Measurements from ENCODE around the gene LDLRAD2. TPM values are rescaled to one million over a fixed set of nuclear protein-coding genes. Genes with fewer than 3 reads are reported as not detected.

LDLRAD2 gene
- total and polyA plus RNA-seq, 9 of the 15 experiments (the other 6 are each of a cell fraction or from before 2014, with no cell fraction given) = 0.45 to 0.48 TPM; not detected in 7

DNA sequence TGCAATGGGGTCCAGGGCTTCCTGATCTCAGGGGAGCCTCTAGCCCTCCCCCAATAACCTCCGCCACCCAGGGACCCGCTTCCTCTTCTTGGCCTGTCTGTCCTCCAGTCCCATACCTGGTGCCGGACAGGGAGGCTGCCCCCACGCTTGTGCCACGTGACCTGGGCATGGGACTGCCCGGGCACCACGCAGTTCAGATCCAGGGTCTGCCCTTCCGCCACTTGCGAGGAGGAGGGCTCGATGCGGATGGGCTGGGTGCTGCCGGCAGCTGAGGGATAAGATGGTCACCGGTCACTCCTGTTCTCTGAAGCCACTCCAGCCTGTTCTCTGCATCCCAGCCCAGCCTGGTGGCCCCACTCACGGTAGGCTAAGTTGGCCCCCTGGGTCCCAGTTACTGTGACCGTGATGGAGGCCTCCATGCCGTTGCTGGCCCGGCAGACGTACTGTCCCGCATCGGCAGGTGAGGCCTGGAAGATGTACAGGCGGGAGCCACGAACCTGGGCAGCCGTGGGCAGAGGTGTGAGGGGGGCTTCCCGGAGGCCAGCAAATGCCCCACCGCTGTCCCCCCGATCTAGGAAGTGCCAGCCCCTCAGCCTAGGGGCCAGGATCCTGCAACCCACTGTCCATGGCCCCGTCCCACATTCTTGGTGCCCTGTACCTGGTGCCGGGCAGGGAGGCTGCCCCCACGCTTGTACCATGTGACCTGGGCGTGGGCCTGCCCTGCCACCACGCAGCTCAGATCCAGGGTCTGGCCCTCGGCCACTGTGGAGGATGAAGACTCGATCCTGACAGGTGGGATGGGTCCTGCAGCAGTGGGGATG lies 39.6 kb downstream of the LDLRAD2 start (continued):
- TF ChIP-seq ZNF124 (CRISPR knock-in tag; IDR thresholded peaks at IDR 0.05) (no peak), MNT (conservative IDR thresholded peaks at IDR 0.05) (no peak)
- TF ChIP-seq, protein P1, sequence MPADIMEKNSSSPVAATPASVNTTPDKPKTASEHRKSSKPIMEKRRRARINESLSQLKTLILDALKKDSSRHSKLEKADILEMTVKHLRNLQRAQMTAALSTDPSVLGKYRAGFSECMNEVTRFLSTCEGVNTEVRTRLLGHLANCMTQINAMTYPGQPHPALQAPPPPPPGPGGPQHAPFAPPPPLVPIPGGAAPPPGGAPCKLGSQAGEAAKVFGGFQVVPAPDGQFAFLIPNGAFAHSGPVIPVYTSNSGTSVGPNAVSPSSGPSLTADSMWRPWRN (IDR thresholded peaks at IDR 0.05; ENCODE audit: low read depth) = no peak

DNA sequence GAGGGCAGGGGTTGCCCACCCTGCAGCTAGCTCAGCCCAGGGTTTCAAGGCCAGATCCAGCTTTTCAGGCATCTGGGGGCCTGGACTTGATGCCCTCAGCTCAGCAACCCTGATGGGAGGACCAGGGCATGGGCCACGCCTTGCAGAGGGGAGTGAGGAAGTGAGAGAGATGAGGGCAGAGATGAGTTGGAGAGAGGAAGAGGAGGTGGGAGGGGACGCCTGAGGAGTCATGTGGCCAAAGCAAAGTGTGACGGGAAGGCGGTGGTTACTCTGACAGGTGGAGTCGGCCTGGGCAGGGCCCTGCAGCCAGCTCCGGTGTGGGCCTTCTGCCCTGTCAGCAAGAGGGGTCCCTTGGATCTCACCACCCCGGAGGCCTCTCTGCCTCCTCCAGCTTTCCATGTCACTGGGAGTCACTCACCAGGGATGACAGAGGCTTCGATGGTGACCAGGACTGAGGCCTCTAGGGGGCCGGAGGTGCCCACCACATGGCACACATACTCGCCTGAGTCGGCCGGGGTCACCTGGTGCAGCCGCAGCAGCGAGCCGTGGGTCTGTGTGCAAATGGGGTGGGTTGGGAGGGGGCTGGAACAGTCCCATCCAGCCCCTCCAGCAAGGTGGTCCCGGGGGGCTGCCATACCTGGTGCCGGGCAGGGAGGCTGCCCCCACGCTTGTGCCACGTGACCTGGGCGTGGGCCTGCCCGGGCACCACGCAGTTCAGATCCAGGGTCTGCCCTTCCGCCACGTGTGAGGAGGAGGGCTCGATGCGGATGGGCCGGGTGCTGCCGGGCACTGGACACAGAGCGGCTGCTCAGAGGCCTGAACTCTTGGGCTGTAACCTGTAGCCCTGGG lies 40.4 kb downstream of the LDLRAD2 start:
- Histone ChIP-seq H3K4me2 (ENCODE audit: insufficient read depth, low read length) (no peak overlapping the region), H4K20me1 (replicated peaks; ENCODE audit: control insufficient read depth, insufficient read depth, low read length) (no peaks in the 10 kb centered on the region), H3K4me3 (no peak overlapping the region), H3K27me3 (ENCODE audit: control insufficient read depth in 2 of 2, insufficient read depth in 2 of 2, low read length in 2 of 2) (no peaks in the 10 kb centered on the region), H2AFZ (ENCODE audit: low read depth, low read length) (no peak overlapping the region), H3K79me2 (ENCODE audit: control insufficient read depth, insufficient read depth, low read length) (no peaks in the 10 kb centered on the region), H3K9ac (ENCODE audit: insufficient read depth in 1 of 2, low read depth in 2 of 2, low read length in 2 of 2) (peak overlapping the region in 1 of 2 experiments; percentile 78; a peak in 2 of 4 replicates), H3K27ac (ENCODE audit: extremely low read depth, low read depth, low read length) (no peak overlapping the region), H3K9me1 (ENCODE audit: control insufficient read depth, insufficient read depth, low read length) (peaks cover 11% of the 10 kb centered on the region), H3K9me3 (replicated peaks; ENCODE audit: control insufficient read depth, insufficient read depth, low read depth, low read length) (no peaks in the 10 kb centered on the region), H3K36me3 (ENCODE audit: control insufficient read depth, insufficient read depth, low read length) (peaks cover 92% of the 10 kb centered on the region; the same call in 2 of the 3 replicates), H3K4me1 (replicated peaks in 1 of 2; ENCODE audit: control insufficient read depth in 2 of 2, insufficient read depth in 2 of 2, low read length in 2 of 2) (peaks cover 3 to 43% of the 10 kb centered on the region in 2 experiments; a peak in 3 of 5 replicates)
- ChIA-PET CTCF (ENCODE audit: low intra/inter-chr PET ratio) (no interaction called here), POLR2A (interaction anchor here (0.5 kb wide), 1 partner anchor 12 kb away, joined by 3 read pairs; no protein-coding TSS in a partner anchor)
- whole genome bisulfite sequencing (ENCODE audit: insufficient coverage, low coverage, missing lambda C conversion rate) = 92% methylated on average over 21 of the region's 29 CpGs
- in situ Hi-C loops (cut with MboI) = no loop called here
- intact Hi-C loops (cut with micrococcal nuclease) = no loop called here
- TF ChIP-seq TOE1 (IDR thresholded peaks at IDR 0.05; ENCODE audit: borderline replicate concordance) (no peak), TOE1 (CRISPR knock-in tag; IDR thresholded peaks at IDR 0.05; ENCODE audit: borderline replicate concordance, low read depth) (no peak), POLR2G (IDR thresholded peaks at IDR 0.05; ENCODE audit: low read depth, low read length) (peak; percentile 51), TARDBP (IDR thresholded peaks at IDR 0.05) (no peak), SPI1 (IDR thresholded peaks at IDR 0.05; ENCODE audit: borderline replicate concordance, low read depth, low read length) (peak; percentile 17; the same call in 1 of the 2 replicates), ZFPM2 (CRISPR knock-in tag; IDR thresholded peaks at IDR 0.05) (no peak), ZNF121 (CRISPR knock-in tag; conservative IDR thresholded peaks at IDR 0.05) (no peak), RBM22 (IDR thresholded peaks at IDR 0.05; ENCODE audit: low read depth, low read length, poor library complexity, severe bottlenecking) (peak; percentile 52), HNRNPL (IDR thresholded peaks at IDR 0.05; ENCODE audit: low read depth, low read length) (peak; percentile 67; the same call in 1 of the 2 replicates)
- TF ChIP-seq, protein P2, sequence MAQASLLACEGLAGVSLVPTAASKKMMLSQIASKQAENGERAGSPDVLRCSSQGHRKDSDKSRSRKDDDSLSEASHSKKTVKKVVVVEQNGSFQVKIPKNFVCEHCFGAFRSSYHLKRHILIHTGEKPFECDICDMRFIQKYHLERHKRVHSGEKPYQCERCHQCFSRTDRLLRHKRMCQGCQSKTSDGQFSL (CRISPR knock-in tag; IDR thresholded peaks at IDR 0.05) = no peak
- TF ChIP-seq, protein P2 (tag; IDR thresholded peaks at IDR 0.05) = no peak
- ATAC-seq (no peak), DNase-seq (ENCODE audit: extremely low read depth in 1 of 4, low spot score in 3 of 4) (no peak), FAIRE-seq (no peak)
- BruUV-seq (replicated peaks) = no TSS peak

Measured in K562 (cell line).